GM10266 (cell line): Measurements from ENCODE around the gene INPP5A.

Experiments
- DNase-seq: peaks from one replicate; pipeline ENCODE4 v3.0.0; 2012; ENCODE audit errors: extremely low spot score
- CTCF ChIP-seq: IDR thresholded peaks from 2 replicates; pipeline ENCODE4 v1.5.1; 2012; ENCODE audit warnings: mild to moderate bottlenecking, low read depth; ENCODE audit not compliant: control insufficient read depth, insufficient read depth; ENCODE audit errors: missing control alignments

INPP5A gene

GRCh38 chr10:132651511-132652029 is 114.0 kb downstream of the INPP5A start:
- no peak for TF ChIP-seq CTCF
- no peak for DNase-seq

GRCh38 chr10:132652446-132652845 is 114.9 kb downstream of the INPP5A start:
- DNase-seq = no peak
- no peak for TF ChIP-seq CTCF

- no peak for DNase-seq
These were observed 115.5 kb downstream of the INPP5A start for GRCh38 chr10:132652936-132653590.

GRCh38 chr10:132653721-132654120 is 116.1 kb downstream of the INPP5A start:
- TF ChIP-seq CTCF = no peak
- no peak for DNase-seq

More at GRCh38 chr10:132652936-132653590, 115.5 kb downstream of the INPP5A start:
- TF ChIP-seq CTCF = no peak

- TF ChIP-seq CTCF = no peak
- DNase-seq = no peak
These were observed 116.6 kb downstream of the INPP5A start for GRCh38 chr10:132654121-132654571.

- DNase-seq = peak; percentile 90
- peak; percentile 83 for TF ChIP-seq CTCF
These were observed 117.4 kb downstream of the INPP5A start for GRCh38 chr10:132654708-132655661.
